HG03460 (cell line): ENCODE measurements around the gene CLK2.
"Not testable (repeated sequence)": the region's sequence is repeated elsewhere in the genome, so short reads cannot be mapped to it uniquely, and the experiment has no call there.

ENCODE experiments used
- ATAC-seq: cut with Tn5 transposase; IDR thresholded peaks from one replicate; pipeline ENCODE4 v1.9.1; 2021; ENCODE audit not compliant: unreplicated experiment

Gene CLK2

GRCh38 chr1:155244368-155245162 lies 28.7 kb downstream of the CLK2 start:
- peak; percentile 89 for ATAC-seq

- ATAC-seq, result no peak
These were observed 30.4 kb downstream of the CLK2 start for GRCh38 chr1:155242805-155243358.

GRCh38 chr1:155241841-155242264 lies 31.5 kb downstream of the CLK2 start:
- no peak for ATAC-seq

DNA sequence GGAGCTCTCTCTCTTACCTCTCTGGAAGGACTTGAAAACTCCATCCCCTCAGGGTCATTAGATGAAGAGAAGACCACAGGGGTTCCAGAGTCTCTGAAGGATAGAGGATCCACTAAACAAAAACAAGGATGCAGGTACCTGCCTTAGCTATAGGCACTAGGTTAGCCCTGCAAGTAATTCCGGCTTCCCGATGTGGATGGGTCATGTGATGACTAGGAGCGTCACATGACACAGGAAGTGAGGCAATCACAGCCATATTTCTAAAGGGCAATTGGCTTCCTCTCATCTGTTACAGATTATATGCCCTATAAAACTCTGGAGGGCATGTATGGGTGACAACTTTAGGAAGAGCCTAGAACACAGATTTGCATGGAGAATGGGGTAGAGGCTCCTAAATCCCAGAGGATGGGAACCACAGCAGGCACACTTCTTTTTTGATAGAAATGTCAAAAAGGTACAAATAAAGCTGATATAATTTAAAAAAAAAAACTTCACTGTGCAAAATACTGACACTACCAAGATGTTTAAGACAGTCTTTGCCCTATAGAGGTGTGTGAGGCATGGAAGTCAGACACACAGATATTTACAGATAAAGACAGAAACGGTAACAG lies 32.1 kb downstream of the CLK2 start:
- no peak for ATAC-seq

GRCh38 chr1:155236451-155236850 lies 36.9 kb downstream of the CLK2 start:
- no peak for ATAC-seq

- not testable (repeated sequence) for ATAC-seq
These were observed 37.9 kb downstream of the CLK2 start for GRCh38 chr1:155235375-155235774.

DNA sequence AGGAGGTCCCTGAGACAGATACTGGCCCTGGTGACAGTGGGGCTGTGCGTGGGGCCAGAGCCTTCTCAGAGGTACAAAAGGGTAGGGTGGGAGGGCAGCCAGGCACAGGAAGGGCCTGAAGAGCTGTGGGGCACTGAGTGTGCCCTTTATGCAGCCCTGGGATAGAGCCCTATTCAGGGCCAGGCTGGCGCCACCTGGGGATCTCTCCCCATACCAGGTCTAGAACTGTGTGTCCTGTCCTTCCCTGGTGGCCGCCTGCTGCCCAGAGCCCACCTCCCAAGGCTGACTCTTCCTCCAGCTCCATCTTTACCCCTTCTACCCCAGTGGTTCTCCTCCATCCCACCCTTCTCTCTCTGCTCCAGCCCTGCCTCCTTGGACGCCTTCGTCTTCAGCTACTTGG lies 39.8 kb downstream of the CLK2 start:
- not testable (repeated sequence) for ATAC-seq

GRCh38 chr1:155232001-155232978 lies 41.0 kb downstream of the CLK2 start:
- not testable (repeated sequence) for ATAC-seq

- ATAC-seq, result not testable (repeated sequence)
These were observed 42.0 kb downstream of the CLK2 start for GRCh38 chr1:155231302-155231701.

DNA sequence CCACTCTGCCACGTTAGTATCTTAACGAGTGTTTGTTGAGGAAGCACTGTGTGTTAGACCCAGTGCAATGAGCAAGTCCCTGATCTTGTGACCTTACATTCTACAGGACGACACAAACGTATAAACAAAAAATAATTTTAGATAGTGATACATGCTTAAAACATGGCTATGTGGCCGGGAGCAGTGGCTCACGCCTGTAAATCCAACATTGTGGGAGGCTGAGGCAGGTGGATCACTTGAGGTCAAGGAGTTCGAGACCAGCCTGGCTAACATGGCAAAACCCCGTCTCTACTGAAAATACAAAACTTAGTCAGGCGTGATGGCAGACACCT lies 45.2 kb downstream of the CLK2 start:
- ATAC-seq, result no peak

- ATAC-seq, result peak; percentile 88
These were observed 45.8 kb downstream of the CLK2 start for GRCh38 chr1:155227261-155228095.

DNA sequence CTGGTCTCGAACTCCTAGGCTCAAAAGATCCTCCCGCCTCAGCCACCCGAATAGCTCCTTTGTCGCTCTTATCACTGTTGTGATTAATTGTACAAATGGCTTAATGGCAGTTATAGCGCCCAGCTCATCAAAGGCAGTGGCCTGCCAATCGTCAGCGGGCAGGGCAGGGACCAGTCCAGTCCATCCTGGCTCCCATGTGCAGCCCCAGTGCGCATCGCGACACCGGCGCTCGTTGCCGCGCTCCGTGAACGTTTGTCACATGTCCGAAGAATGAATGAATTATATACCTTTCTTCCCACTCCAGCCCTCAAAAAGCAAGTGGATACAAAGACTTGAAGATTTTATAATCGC lies 46.4 kb downstream of the CLK2 start:
- no peak for ATAC-seq

DNA sequence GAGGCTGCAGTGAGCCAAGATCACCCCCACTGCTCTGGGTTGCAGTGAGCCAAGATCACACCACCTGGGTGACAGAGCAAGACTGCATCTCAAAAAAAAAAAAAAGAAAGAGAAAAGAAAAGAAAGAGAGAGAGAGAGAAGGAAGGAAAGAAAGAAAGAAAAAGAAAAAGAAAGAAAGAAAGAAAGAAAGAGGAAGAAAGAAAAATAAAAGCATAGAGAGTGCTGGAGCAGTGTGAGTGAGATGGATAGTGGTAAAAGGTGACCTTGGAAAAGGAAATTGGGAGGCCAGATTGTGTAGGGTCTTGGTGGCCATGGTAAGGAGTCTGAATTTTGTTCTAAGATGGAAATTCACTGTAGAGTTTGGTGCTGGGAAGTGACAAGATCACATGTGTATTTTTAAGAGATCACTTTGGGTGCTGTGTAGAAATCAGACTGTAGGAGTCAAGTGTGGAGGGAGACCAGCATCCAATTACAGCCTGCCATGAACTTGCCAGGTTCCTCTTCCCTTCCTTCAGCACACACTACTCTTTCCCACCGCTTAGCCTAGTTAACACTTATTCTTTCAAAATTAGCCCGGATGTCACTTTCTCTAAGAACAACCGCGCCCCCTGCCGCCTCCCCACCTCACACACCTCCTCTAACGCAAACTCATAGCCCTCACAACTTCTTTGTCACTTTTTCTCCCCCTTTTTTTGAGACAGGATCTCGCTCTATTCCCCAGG lies 47.0 kb downstream of the CLK2 start:
- ATAC-seq, result peak; percentile 40

DNA sequence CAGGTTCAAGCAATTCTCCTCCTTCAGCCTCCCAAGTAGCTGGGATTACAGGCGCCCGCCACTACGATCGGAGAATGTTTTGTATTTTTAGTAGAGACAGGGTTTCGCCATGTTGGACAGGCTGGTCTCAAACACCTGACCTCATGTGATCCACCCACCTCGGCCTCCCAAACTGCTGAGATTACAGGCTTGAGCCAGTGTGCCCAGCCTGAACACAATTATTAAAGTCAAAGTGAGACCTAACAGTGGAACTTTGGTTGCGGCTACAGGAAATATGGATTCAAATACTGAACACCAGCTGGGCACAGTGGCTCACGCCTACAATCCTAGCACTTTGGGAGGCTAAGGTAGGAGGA lies 47.9 kb downstream of the CLK2 start:
- ATAC-seq, result not testable (repeated sequence)

- ATAC-seq, result no peak
These were observed 50.3 kb downstream of the CLK2 start for GRCh38 chr1:155223047-155223446.

- ATAC-seq, result not testable (repeated sequence)
These were observed 52.9 kb downstream of the CLK2 start for GRCh38 chr1:155220211-155220965.

- ATAC-seq, result no peak
These were observed 53.7 kb downstream of the CLK2 start for GRCh38 chr1:155219592-155220031.

DNA sequence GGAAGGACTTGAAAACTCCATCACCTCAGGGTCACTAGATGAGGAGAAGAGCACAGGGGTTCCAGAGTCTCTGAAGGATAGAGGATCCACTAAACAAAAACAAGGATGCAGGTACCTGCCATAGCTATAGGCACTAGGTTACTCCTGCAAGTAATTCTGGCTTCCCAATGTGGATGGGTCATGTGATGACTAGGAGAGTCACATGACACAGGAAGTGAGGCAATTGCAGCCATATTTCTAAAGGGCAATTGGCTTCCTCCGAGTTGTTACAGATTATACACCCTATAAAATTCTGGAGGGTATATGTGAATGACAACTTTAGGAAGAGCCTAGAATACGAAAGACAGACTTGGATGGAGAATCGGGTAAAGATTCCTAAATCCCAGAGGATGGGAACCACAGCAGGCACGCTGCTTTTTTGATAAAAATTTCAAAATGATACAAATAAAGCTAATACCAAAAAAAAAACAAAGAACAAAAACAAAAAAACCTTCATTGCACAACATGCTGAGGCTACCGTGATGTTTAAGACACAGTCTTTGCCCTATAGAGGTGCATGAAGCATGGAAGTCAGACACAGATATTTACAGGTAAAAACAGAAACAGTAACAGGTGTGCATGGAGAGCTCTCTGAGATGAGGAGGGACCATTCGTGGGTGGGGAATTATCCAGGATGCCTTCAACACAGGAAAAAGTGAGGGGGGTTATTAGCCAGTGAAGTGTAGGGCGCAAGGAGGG lies 54.3 kb downstream of the CLK2 start:
- ATAC-seq, result no peak
